Common myeloid progenitor, CD34-positive (primary cell): ENCODE results near the gene LTF.
"Not testable (repeated sequence)": the region's sequence is repeated elsewhere in the genome, so short reads cannot be mapped to it uniquely, and the experiment has no call there.

Experiments
- CTCF ChIA-PET: fragments of 350-600 bp; sonication (Branson Sonifier 250); formaldehyde crosslinking; loops from one replicate; lab custom pipeline; 2021; ENCODE audit warnings: antibody characterized with exemption; lab: Charles Lee
- POLR2A ChIA-PET: fragments of 350-600 bp; sonication (Branson Sonifier 250); formaldehyde crosslinking; loops from one replicate; lab custom pipeline; 2021; ENCODE audit warnings: antibody characterized with exemption; lab: Charles Lee
- DNase-seq, 3 donors: peaks; one replicate each; pipeline versions ENCODE4 v3.0.0 to v3.0.0-alpha.2; 2013
- H3K27ac ChIP-seq, 2 experiments: 1 replicate in 1 of 2; 2 replicates in 1 of 2; pipeline ENCODE4 v1.7.0; 2013; ENCODE audit warnings: inconsistent platforms in 2 of 2, low read length in 2 of 2, mild to moderate bottlenecking in 2 of 2, low read depth in 1 of 2, moderate library complexity in 1 of 2; ENCODE audit not compliant: severe bottlenecking in 2 of 2, insufficient read depth in 1 of 2, poor library complexity in 1 of 2
- H3K27me3 ChIP-seq, 5 experiments: replicated peaks in 2 of 5; 1 replicate in 3 of 5; 2 replicates in 2 of 5; pipeline versions ENCODE4 v1.6.1 to v1.7.0; 2013; ENCODE audit warnings: low read length in 4 of 5, mild to moderate bottlenecking in 2 of 5, moderate library complexity in 2 of 5, inconsistent platforms in 1 of 5; ENCODE audit not compliant: insufficient read depth in 5 of 5, control insufficient read depth in 4 of 5
- H3K36me3 ChIP-seq, 4 experiments: 1 replicate in 2 of 4; 2 replicates in 2 of 4; pipeline versions ENCODE4 v1.6.1 to v1.7.0; 2013; ENCODE audit warnings: low read length in 3 of 4, control low read depth in 1 of 4, mild to moderate bottlenecking in 1 of 4; ENCODE audit not compliant: control insufficient read depth in 4 of 4, insufficient read depth in 4 of 4
- H3K4me1 ChIP-seq, 4 experiments: 1 replicate in 3 of 4; 2 replicates in 1 of 4; pipeline versions ENCODE4 v1.6.1 to v1.7.1; 2013; ENCODE audit warnings: low read length in 3 of 4, mild to moderate bottlenecking in 3 of 4, control low read depth in 1 of 4, inconsistent platforms in 1 of 4, moderate library complexity in 1 of 4; ENCODE audit not compliant: control insufficient read depth in 4 of 4, insufficient read depth in 4 of 4; ENCODE audit errors: control extremely low read depth in 1 of 4
- H3K4me3 ChIP-seq, 7 experiments: 1 replicate in 4 of 7; 2 replicates in 3 of 7; pipeline versions ENCODE4 v1.5.1 to v1.7.0; 2013; ENCODE audit warnings: mild to moderate bottlenecking in 7 of 7, low read length in 6 of 7, moderate library complexity in 6 of 7, inconsistent platforms in 2 of 7, low read depth in 2 of 7, control low read depth in 1 of 7; ENCODE audit not compliant: insufficient read depth in 4 of 7, control insufficient read depth in 1 of 7; ENCODE audit errors: extremely low read depth in 1 of 7
- H3K9me3 ChIP-seq, 5 experiments: 1 replicate in 4 of 5; 2 replicates in 1 of 5; pipeline versions ENCODE4 v1.6.1 to v1.7.1; 2013; ENCODE audit warnings: low read length in 4 of 5, mild to moderate bottlenecking in 2 of 5, inconsistent platforms in 1 of 5, low read depth in 1 of 5, moderate library complexity in 1 of 5; ENCODE audit not compliant: control insufficient read depth in 4 of 5, insufficient read depth in 2 of 5; ENCODE audit errors: control extremely low read depth in 1 of 5
- WGBS: methylation state at CpG from one replicate; pipeline ENCODE4 v1.1.5; 2013; ENCODE audit not compliant: insufficient coverage; 5-methylcytosine and 5-hydroxymethylcytosine counted together

LTF gene

GRCh38 chr3:46393554-46394434, 70.9 kb downstream of the LTF start:
- H3K4me1 ChIP-seq = peaks cover 4 to 23% (median 11%) of the 10 kb centered on the region in 4 experiments
- ChIA-PET CTCF (interaction anchor here (1.0 kb wide), 1 partner anchor 23 kb away, joined by 3 read pairs; the partner anchor contains the start of gene CCR5), POLR2A (interaction anchor here (0.7 kb wide), 1 partner anchor 525 kb away, joined by 3 read pairs; no protein-coding TSS in a partner anchor)
- no peak overlapping the region for H3K4me3 ChIP-seq
- no peak for DNase-seq
- no peaks in the 10 kb centered on the region for H3K36me3 ChIP-seq
- WGBS = 88% methylated on average over 7 of the region's 8 CpGs
- no peaks in the 10 kb centered on the region for H3K27me3 ChIP-seq
- H3K27ac ChIP-seq = no peak overlapping the region
- H3K9me3 ChIP-seq = no peaks in the 10 kb centered on the region

GRCh38 chr3:46393011-46393410, 71.7 kb downstream of the LTF start:
- CTCF ChIA-PET = no interaction called here
- no peaks in the 10 kb centered on the region for H3K27me3 ChIP-seq
- 100% methylated on average over 1 of the region's 2 CpGs for WGBS
- H3K9me3 ChIP-seq = no peaks in the 10 kb centered on the region
- no peak for DNase-seq
- no peak overlapping the region for H3K27ac ChIP-seq
- H3K4me1 ChIP-seq = peaks cover 4 to 22% (median 11%) of the 10 kb centered on the region in 4 experiments
- no peak overlapping the region for H3K4me3 ChIP-seq
- POLR2A ChIA-PET = interaction anchor here (0.7 kb wide), 1 partner anchor 525 kb away, joined by 3 read pairs; no protein-coding TSS in a partner anchor
- no peaks in the 10 kb centered on the region for H3K36me3 ChIP-seq

GRCh38 chr3:46391526-46391925, 73.2 kb downstream of the LTF start:
- CTCF ChIA-PET, H3K27me3 ChIP-seq, POLR2A ChIA-PET: not testable (repeated sequence)

GRCh38 chr3:46389306-46389705, 75.4 kb downstream of the LTF start:
- no peaks in the 10 kb centered on the region for H3K36me3 ChIP-seq
- H3K27ac ChIP-seq = no peak overlapping the region
- ChIA-PET POLR2A (no interaction called here), CTCF (interaction anchor here (0.9 kb wide), 1 partner anchor 10 kb away, joined by 3 read pairs; no protein-coding TSS in a partner anchor)
- no peak for DNase-seq
- peaks cover 0 to 4% (median 0%) of the 10 kb centered on the region in 5 experiments for H3K9me3 ChIP-seq
- H3K4me1 ChIP-seq = peaks cover 6 to 21% (median 16%) of the 10 kb centered on the region in 4 experiments
- 85% methylated on average over 6 of the region's 6 CpGs for WGBS
- H3K27me3 ChIP-seq = no peaks in the 10 kb centered on the region
- H3K4me3 ChIP-seq = no peak overlapping the region

More at GRCh38 chr3:46391526-46391925, 73.2 kb downstream of the LTF start:
- 95% methylated on average over 5 of the region's 5 CpGs for WGBS
- DNase-seq, H3K9me3 ChIP-seq, H3K27ac ChIP-seq, H3K4me3 ChIP-seq, H3K36me3 ChIP-seq: not testable (repeated sequence)
- peaks cover 2 to 18% (median 11%) of the 10 kb centered on the region in 4 experiments for H3K4me1 ChIP-seq

GRCh38 chr3:46388847-46389246, 75.9 kb downstream of the LTF start:
- WGBS = 100% methylated on average over 4 of the region's 4 CpGs
- H3K9me3 ChIP-seq, DNase-seq, POLR2A ChIA-PET, H3K27me3 ChIP-seq, H3K4me3 ChIP-seq, H3K27ac ChIP-seq, H3K36me3 ChIP-seq: not testable (repeated sequence)
- H3K4me1 ChIP-seq = peaks cover 6 to 26% (median 18%) of the 10 kb centered on the region in 4 experiments
- CTCF ChIA-PET = interaction anchor here (0.9 kb wide), 1 partner anchor 11 kb away, joined by 3 read pairs; no protein-coding TSS in a partner anchor

- peak overlapping the region in 1 of 2 experiments; percentile 47 for H3K27ac ChIP-seq
- peak; percentile 44 to 95 (median 90) for DNase-seq
- ChIA-PET POLR2A (interaction anchor here (0.5 kb wide), 1 partner anchor 21 kb away, joined by 3 read pairs; the partner anchor contains the start of genes CCR5AS and CCRL2), CTCF (interaction anchor here (0.7 to 2.0 kb wide), 6 partner anchors 11 to 299 kb away, joined by 3 to 7 read pairs (median 3); no protein-coding TSS in a partner anchor)
- H3K4me1 ChIP-seq = peaks cover 15 to 39% (median 30%) of the 10 kb centered on the region in 4 experiments
- no peaks in the 10 kb centered on the region for H3K36me3 ChIP-seq
- H3K4me3 ChIP-seq = no peak overlapping the region
- H3K9me3 ChIP-seq = peaks cover 0 to 4% (median 0%) of the 10 kb centered on the region in 5 experiments
- no peaks in the 10 kb centered on the region for H3K27me3 ChIP-seq
- WGBS = 11% methylated on average over 3 of the region's 4 CpGs
These were observed 78.5 kb downstream of the LTF start for GRCh38 chr3:46386205-46386604.
